ENCODE data around the gene BAIAP3.

Gene BAIAP3

DNA sequence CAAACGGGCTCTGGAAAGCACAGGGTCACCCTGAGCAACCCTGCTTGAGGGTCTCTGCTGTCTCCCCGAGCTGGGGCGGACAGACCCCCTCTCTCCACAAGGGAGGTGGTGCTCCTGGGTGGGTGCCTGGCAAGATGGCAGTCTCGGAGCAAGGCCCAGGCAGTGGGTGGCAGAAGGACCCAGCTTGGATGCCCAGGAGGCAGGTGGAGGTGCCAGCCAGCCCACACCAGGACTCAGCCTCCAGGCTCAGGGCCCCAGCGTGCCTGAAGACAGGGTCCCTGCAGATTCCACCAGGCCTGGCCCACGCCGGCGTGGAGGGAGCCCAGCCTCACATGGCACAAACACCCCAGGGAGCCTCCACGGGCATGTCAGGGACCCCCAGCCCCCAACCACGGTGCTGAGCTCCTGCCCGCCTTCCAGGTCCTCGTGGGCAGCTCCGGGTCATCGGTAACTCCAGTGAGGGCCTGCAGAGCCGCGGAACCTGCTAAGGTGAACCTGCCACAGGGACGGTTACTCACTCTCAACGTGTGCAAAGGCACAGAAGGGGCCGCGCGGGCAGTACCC lies 60.2 kb downstream of the BAIAP3 start:
- Histone ChIP-seq H3K79me2 (ENCODE audit: control insufficient read depth, insufficient read depth, low read length) (no peaks in the 10 kb centered on the region), H3K4me2 (ENCODE audit: low read length) (no peak overlapping the region), H2BK15ac (replicated peaks; ENCODE audit: low read depth) (no peak overlapping the region), H3K4me3 (ENCODE audit: low read length) (no peak overlapping the region), H4K8ac (ENCODE audit: low read depth, low read length) (no peak overlapping the region), H2BK120ac (ENCODE audit: low read depth, low read length) (no peak overlapping the region), H3K27me3 (ENCODE audit: insufficient read depth, low read length, poor library complexity) (no peaks in the 10 kb centered on the region), H3K27ac (ENCODE audit: low read depth, low read length) (no peak overlapping the region), H4K5ac (ENCODE audit: low read length) (no peak overlapping the region), H3K4me1 (ENCODE audit: control insufficient read depth, low read depth, low read length) (no peaks in the 10 kb centered on the region), H3K4ac (ENCODE audit: low read depth, low read length) (no peak overlapping the region), H2AK5ac (ENCODE audit: low read length) (no peak overlapping the region), H3K18ac (ENCODE audit: low read length) (no peak overlapping the region), H3K23ac (ENCODE audit: low read length) (no peak overlapping the region), H2BK5ac (ENCODE audit: low read length) (no peak overlapping the region), H3K56ac (ENCODE audit: low read length) (no peak overlapping the region), H3K79me1 (ENCODE audit: low read length) (no peaks in the 10 kb centered on the region), H3K9ac (ENCODE audit: low read length) (no peak overlapping the region), H3K36me3 (ENCODE audit: control insufficient read depth, insufficient read depth, low read length) (no peaks in the 10 kb centered on the region)
- no CpG with 5 or more reads among the region's 21 CpGs for WGBS (ENCODE audit: extremely low coverage, insufficient coverage, low lambda C conversion rate)
- no peak for DNase-seq

- Histone ChIP-seq H3K27me3 (ENCODE audit: insufficient read depth, low read length, poor library complexity) (no peaks in the 10 kb centered on the region), H3K9ac (ENCODE audit: low read length) (no peak overlapping the region), H3K23ac (ENCODE audit: low read length) (no peak overlapping the region), H3K79me2 (ENCODE audit: control insufficient read depth, insufficient read depth, low read length) (no peaks in the 10 kb centered on the region), H2BK120ac (ENCODE audit: low read depth, low read length) (no peak overlapping the region), H2BK5ac (ENCODE audit: low read length) (no peak overlapping the region), H3K79me1 (ENCODE audit: low read length) (no peaks in the 10 kb centered on the region), H3K27ac (ENCODE audit: low read depth, low read length) (no peak overlapping the region), H3K4me3 (ENCODE audit: low read length) (no peak overlapping the region), H3K56ac (ENCODE audit: low read length) (no peak overlapping the region), H3K4ac (ENCODE audit: low read depth, low read length) (no peak overlapping the region), H2AK5ac (ENCODE audit: low read length) (no peak overlapping the region), H3K18ac (ENCODE audit: low read length) (no peak overlapping the region), H4K8ac (ENCODE audit: low read depth, low read length) (no peak overlapping the region), H3K4me1 (ENCODE audit: control insufficient read depth, low read depth, low read length) (no peaks in the 10 kb centered on the region), H4K5ac (ENCODE audit: low read length) (no peak overlapping the region), H3K36me3 (ENCODE audit: control insufficient read depth, insufficient read depth, low read length) (no peaks in the 10 kb centered on the region), H3K4me2 (ENCODE audit: low read length) (no peak overlapping the region), H2BK15ac (replicated peaks; ENCODE audit: low read depth) (no peak overlapping the region)
- WGBS (ENCODE audit: extremely low coverage, insufficient coverage, low lambda C conversion rate) = no CpG with 5 or more reads among the region's 19 CpGs
- DNase-seq = no peak
These were observed 61.0 kb downstream of the BAIAP3 start for GRCh38 chr16:1394367-1394951.

DNA sequence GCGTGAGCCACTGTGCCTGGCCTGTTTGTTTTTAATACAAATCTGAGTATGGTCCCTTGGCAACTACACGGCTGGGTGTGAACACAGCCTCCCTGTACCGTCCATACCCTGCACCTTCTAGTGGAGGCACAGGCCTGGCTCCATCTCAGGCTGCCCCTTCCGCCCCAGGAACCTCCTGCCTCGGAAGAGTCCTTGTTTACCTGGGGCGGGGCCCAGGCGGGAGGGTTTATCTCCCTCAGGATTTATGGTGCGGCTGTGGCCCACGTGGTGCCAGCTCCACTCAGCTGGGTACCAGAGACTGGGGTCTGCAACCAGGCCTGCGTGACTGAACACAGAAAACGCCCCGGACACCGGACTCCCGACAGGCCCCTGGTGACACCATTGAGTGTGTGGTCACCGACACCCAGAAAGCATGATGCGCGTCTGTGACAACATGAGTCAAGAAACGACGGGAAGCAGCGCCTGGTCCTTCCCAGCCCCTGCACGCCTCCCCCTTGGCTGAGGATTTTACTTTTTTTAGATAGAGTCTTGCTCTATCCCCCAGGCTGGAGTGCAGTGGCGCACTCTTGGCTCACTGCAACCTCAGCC lies 62.1 kb downstream of the BAIAP3 start:
- Histone ChIP-seq H2BK120ac (ENCODE audit: low read depth, low read length) (no peak overlapping the region), H3K27me3 (ENCODE audit: insufficient read depth, low read length, poor library complexity) (no peaks in the 10 kb centered on the region), H3K4me3 (ENCODE audit: low read length) (no peak overlapping the region), H3K56ac (ENCODE audit: low read length) (no peak overlapping the region), H3K4ac (ENCODE audit: low read depth, low read length) (no peak overlapping the region), H2AK5ac (ENCODE audit: low read length) (no peak overlapping the region), H3K18ac (ENCODE audit: low read length) (no peak overlapping the region), H3K23ac (ENCODE audit: low read length) (no peak overlapping the region), H3K36me3 (ENCODE audit: control insufficient read depth, insufficient read depth, low read length) (no peaks in the 10 kb centered on the region), H2BK15ac (replicated peaks; ENCODE audit: low read depth) (no peak overlapping the region), H3K9ac (ENCODE audit: low read length) (no peak overlapping the region), H3K79me1 (ENCODE audit: low read length) (no peaks in the 10 kb centered on the region), H3K79me2 (ENCODE audit: control insufficient read depth, insufficient read depth, low read length) (no peaks in the 10 kb centered on the region), H3K4me1 (ENCODE audit: control insufficient read depth, low read depth, low read length) (no peaks in the 10 kb centered on the region), H3K27ac (ENCODE audit: low read depth, low read length) (no peak overlapping the region), H4K8ac (ENCODE audit: low read depth, low read length) (no peak overlapping the region), H3K4me2 (ENCODE audit: low read length) (no peak overlapping the region), H2BK5ac (ENCODE audit: low read length) (no peak overlapping the region), H4K5ac (ENCODE audit: low read length) (no peak overlapping the region)
- no CpG with 5 or more reads among the region's 22 CpGs for WGBS (ENCODE audit: extremely low coverage, insufficient coverage, low lambda C conversion rate)
- no peak for DNase-seq

GRCh38 chr16:1397779-1398178 lies 64.3 kb downstream of the BAIAP3 start:
- H3K18ac ChIP-seq (ENCODE audit: low read length) = no peak overlapping the region
- no peak overlapping the region for H3K4me2 ChIP-seq (ENCODE audit: low read length)
- no peak overlapping the region for H2AK5ac ChIP-seq (ENCODE audit: low read length)
- no peaks in the 10 kb centered on the region for H3K79me1 ChIP-seq (ENCODE audit: low read length)
- no peak for DNase-seq
- no peak overlapping the region for H3K27ac ChIP-seq (ENCODE audit: low read depth, low read length)
- no peak overlapping the region for H4K5ac ChIP-seq (ENCODE audit: low read length)
- no peak overlapping the region for H3K4me3 ChIP-seq (ENCODE audit: low read length)
- H3K4ac ChIP-seq (ENCODE audit: low read depth, low read length) = no peak overlapping the region
- WGBS (ENCODE audit: extremely low coverage, insufficient coverage, low lambda C conversion rate) = no CpG with 5 or more reads among the region's 21 CpGs
- H2BK5ac ChIP-seq (ENCODE audit: low read length) = no peak overlapping the region
- no peak overlapping the region for H3K9ac ChIP-seq (ENCODE audit: low read length)
- no peaks in the 10 kb centered on the region for H3K4me1 ChIP-seq (ENCODE audit: control insufficient read depth, low read depth, low read length)
- H3K79me2 ChIP-seq (ENCODE audit: control insufficient read depth, insufficient read depth, low read length) = no peaks in the 10 kb centered on the region
- no peak overlapping the region for H2BK15ac ChIP-seq (replicated peaks; ENCODE audit: low read depth)
- H3K23ac ChIP-seq (ENCODE audit: low read length) = no peak overlapping the region
- H3K27me3 ChIP-seq (ENCODE audit: insufficient read depth, low read length, poor library complexity) = no peaks in the 10 kb centered on the region
- H3K56ac ChIP-seq (ENCODE audit: low read length) = no peak overlapping the region
- no peak overlapping the region for H4K8ac ChIP-seq (ENCODE audit: low read depth, low read length)
- H2BK120ac ChIP-seq (ENCODE audit: low read depth, low read length) = no peak overlapping the region
- no peaks in the 10 kb centered on the region for H3K36me3 ChIP-seq (ENCODE audit: control insufficient read depth, insufficient read depth, low read length)

DNA sequence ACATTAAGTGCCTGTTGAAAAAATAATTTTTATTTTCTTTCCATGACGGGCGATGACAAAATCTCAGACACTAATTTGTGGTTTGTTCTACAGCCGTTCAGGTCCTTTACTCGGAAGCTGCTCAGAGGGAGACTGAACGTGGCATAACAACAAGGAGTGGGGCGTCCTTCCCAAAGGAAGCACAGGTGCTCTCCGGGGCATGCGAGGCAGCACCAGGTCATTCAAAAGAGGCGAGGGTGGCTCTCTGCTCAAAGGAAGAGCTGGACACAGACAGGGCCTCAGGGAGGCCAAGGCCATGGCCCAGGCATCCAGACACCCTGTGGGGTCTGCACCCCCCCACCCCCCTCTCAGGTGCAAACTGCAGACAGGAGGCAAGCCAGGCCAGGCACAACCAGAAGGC lies 64.9 kb downstream of the BAIAP3 start:
- Histone ChIP-seq H4K5ac (ENCODE audit: low read length) (no peak overlapping the region), H3K56ac (ENCODE audit: low read length) (no peak overlapping the region), H3K18ac (ENCODE audit: low read length) (no peak overlapping the region), H3K79me2 (ENCODE audit: control insufficient read depth, insufficient read depth, low read length) (no peaks in the 10 kb centered on the region), H2BK120ac (ENCODE audit: low read depth, low read length) (no peak overlapping the region), H4K8ac (ENCODE audit: low read depth, low read length) (no peak overlapping the region), H3K27ac (ENCODE audit: low read depth, low read length) (no peak overlapping the region), H3K79me1 (ENCODE audit: low read length) (no peaks in the 10 kb centered on the region), H3K23ac (ENCODE audit: low read length) (no peak overlapping the region), H3K4me3 (ENCODE audit: low read length) (no peak overlapping the region), H2AK5ac (ENCODE audit: low read length) (no peak overlapping the region), H3K4ac (ENCODE audit: low read depth, low read length) (no peak overlapping the region), H3K36me3 (ENCODE audit: control insufficient read depth, insufficient read depth, low read length) (no peaks in the 10 kb centered on the region), H2BK5ac (ENCODE audit: low read length) (no peak overlapping the region), H3K27me3 (ENCODE audit: insufficient read depth, low read length, poor library complexity) (no peaks in the 10 kb centered on the region), H3K9ac (ENCODE audit: low read length) (no peak overlapping the region), H3K4me2 (ENCODE audit: low read length) (no peak overlapping the region), H2BK15ac (replicated peaks; ENCODE audit: low read depth) (no peak overlapping the region), H3K4me1 (ENCODE audit: control insufficient read depth, low read depth, low read length) (no peaks in the 10 kb centered on the region)
- no peak for DNase-seq
- WGBS (ENCODE audit: extremely low coverage, insufficient coverage, low lambda C conversion rate) = no CpG with 5 or more reads among the region's 9 CpGs

Data from mesendoderm (in vitro differentiated cells).